ENCODE data around the gene STBD1.
A peak's percentile ranks its signal among the peaks of the same experiment; 100 is the strongest.
"Not testable (repeated sequence)": the region's sequence is repeated elsewhere in the genome, so short reads cannot be mapped to it uniquely, and the experiment has no call there.

Gene STBD1

DNA sequence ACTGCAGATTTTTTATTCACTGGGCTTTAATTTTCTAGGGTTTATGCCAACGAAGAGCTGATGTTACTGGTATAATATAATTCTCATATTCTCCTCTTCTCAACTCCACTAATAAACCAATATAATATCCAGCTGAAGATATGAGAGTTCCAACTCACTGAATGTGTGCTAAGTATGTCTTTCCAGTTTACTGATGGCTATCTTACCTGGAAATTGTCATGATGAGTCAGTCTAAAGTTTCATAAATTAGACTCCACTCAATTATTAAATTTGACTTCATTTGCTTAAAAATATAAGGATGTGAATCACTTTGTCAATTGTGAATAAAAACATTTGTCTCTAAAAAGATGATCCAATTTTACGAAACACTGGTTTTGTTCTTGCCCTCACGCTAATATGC, 28.4 kb downstream of the STBD1 start:
- DNase-seq = no peak

GRCh38 chr4:76339364-76339763, 32.8 kb downstream of the STBD1 start:
- DNase-seq = no peak

DNA sequence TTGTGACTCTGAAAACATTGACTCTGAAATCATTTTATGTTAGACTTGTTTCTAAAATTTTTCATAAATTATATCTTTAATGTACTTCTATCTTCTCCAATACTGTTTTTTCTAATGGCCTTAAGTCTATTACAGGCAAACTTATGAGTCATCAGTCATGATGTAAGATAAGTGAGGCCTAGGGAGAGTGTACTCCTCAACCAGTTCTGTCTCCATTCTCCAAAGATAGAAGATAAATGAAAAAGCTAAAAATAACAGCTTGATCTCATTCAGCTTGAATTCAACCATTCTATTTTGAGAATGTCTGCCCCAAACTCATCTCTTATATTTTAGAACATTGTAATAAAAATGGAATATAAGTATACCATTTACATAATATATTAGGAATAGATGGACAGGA, 34.5 kb downstream of the STBD1 start:
- peak; percentile 26 for DNase-seq

DNA sequence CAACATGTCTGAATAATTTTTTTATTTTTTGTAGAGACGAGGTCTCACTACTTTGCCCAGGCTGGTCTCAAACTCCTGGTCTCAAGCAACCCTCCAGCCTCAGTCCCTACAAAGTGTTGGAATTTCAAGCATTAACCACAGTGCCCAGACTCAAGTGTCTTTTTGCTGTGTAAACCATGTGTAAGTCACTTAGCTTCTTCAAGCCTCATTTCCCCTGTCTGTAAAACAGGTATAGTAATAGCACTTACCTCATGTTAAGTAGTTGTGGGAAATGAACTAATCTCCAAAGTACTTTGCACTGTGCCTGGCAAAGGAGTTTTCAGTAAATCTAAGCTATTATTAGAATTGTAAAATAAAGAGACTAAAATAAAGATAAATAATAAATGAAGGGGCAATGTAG, 35.7 kb downstream of the STBD1 start:
- DNase-seq = no peak

DNA sequence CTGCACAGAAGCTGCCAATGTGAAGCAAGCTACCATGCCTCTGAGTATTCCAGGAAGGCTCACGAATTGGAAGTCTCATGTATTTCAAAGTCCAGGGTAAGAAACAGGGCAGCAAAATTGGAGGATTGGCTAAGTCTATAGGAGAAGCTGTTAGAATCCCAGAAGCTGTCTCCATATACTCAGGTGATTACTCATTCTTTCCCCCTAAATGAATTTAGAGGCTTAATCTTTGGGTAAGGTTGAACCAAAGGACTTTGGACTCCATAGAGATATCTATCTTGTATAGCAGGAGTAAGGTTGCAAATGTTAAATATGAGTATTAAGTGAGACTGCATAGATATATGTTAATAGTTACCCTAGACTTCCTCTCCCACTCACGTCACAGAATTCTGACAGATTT, 36.3 kb downstream of the STBD1 start:
- no peak for DNase-seq

GRCh38 chr4:76354517-76355473, 48.3 kb downstream of the STBD1 start:
- DNase-seq = no peak

DNA sequence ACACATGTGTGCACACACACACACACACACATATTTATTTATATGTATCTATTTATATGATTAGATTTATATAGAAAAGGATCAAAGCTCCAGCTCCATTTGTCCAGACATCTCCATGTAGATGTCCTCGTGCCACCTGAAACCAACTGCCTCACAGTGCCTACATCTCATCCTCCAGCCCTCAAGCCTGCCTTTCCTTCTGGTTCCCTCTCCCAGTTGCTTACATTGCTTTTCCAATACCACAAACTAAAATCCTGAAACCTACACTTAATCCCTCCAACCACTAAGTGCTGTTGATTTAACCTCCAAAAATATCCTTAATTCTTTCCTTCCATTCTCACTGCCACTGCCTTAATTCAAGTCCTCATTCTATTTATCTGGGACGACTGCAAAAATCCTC, 51.4 kb downstream of the STBD1 start:
- DNase-seq = no peak

DNA sequence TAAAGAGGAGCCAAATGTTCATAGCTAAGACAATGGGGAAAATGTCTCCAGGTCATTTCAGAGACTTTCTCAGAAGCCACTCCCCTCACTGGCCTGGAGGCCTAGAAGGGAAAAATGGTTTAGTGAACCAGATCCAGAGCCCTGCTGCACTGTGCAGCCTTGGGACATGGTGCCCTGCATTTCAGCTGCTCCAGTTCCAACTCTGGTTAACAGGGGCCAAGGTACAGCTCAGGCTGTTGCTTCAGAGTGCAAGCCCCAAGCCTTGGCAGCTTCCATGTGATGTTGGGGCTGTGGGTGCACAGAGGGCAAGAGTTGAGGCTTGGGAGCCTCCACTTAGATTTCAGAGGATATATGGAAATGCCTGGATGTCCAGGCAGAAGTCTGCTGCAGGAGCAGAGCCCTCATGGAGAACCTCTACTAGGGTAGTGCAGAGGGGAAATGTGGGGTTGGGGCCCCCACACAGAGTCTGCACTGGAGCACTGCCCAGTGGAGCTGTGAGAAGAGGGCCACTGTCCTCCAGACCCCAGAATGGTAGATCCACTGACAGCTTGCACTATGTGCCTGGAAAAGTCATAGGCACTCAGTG, 53.4 kb downstream of the STBD1 start:
- DNase-seq = not testable (repeated sequence)

Measured in HCEC 1CT (cell line).